ENCODE data around the gene GPR89A. TPM values are rescaled to one million over a fixed set of nuclear protein-coding genes. Genes with fewer than 3 reads are reported as not detected.

GPR89A gene
- total RNA-seq, 2 donors from 2014 or later: 12.6 to 15.2 TPM

DNA sequence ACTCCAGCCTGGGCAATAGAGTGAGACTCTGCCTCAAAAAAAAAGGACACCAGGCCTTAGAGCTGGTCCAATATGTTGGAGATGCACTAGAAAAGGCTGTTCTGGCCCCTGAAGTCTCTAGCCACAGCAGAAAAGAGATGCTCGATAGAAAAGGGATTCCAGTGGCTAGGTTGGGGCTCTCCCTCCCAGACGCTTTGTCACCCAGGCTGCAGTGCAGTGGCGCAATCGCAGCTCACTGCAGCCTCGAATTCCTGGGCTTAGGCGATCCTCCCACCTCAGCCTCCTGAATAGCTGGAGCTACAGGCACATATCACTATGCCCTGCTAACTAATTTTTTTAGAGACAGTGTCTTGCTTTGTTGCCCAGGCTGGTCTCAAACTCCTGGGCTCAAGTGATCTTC lies 81.1 kb downstream of the GPR89A start:
- no peak overlapping the region for H3K4me3 ChIP-seq
- no peak overlapping the region for H3K27ac ChIP-seq
- no peaks in the 10 kb centered on the region for H3K27me3 ChIP-seq
- H3K9me3 ChIP-seq: no peaks in the 10 kb centered on the region
- TF ChIP-seq, protein P1, sequence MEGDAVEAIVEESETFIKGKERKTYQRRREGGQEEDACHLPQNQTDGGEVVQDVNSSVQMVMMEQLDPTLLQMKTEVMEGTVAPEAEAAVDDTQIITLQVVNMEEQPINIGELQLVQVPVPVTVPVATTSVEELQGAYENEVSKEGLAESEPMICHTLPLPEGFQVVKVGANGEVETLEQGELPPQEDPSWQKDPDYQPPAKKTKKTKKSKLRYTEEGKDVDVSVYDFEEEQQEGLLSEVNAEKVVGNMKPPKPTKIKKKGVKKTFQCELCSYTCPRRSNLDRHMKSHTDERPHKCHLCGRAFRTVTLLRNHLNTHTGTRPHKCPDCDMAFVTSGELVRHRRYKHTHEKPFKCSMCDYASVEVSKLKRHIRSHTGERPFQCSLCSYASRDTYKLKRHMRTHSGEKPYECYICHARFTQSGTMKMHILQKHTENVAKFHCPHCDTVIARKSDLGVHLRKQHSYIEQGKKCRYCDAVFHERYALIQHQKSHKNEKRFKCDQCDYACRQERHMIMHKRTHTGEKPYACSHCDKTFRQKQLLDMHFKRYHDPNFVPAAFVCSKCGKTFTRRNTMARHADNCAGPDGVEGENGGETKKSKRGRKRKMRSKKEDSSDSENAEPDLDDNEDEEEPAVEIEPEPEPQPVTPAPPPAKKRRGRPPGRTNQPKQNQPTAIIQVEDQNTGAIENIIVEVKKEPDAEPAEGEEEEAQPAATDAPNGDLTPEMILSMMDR (IDR thresholded peaks at IDR 0.05): no peak
- DNase-seq (ENCODE audit: low spot score): no peak
- H3K36me3 ChIP-seq: no peaks in the 10 kb centered on the region
- no peaks in the 10 kb centered on the region for H3K4me1 ChIP-seq

DNA sequence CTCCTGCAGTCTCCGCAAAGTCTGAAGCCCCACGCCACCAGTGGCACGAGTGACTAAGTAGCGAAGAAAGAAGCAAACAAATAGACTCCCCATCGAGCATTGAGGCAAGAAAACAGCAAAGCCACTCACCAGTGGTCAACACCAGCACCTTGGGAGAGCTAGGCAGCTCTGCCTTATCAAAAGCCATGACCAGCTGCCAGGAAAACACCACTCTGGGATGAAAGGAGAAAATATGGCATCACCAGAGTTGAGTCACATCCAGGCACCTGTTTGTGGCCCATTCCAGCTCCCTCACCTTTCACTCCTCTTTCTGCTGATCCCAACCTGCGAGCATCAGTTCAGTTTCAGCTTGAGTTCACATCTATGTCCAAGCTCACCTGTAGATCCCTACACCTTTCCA lies 82.1 kb downstream of the GPR89A start:
- TF ChIP-seq, protein P1 (IDR thresholded peaks at IDR 0.05): no peak
- Histone ChIP-seq H3K36me3 (no peaks in the 10 kb centered on the region), H3K4me3 (no peak overlapping the region), H3K4me1 (no peaks in the 10 kb centered on the region), H3K27me3 (no peaks in the 10 kb centered on the region), H3K9me3 (no peaks in the 10 kb centered on the region), H3K27ac (no peak overlapping the region)
- no peak for DNase-seq (ENCODE audit: low spot score)

DNA sequence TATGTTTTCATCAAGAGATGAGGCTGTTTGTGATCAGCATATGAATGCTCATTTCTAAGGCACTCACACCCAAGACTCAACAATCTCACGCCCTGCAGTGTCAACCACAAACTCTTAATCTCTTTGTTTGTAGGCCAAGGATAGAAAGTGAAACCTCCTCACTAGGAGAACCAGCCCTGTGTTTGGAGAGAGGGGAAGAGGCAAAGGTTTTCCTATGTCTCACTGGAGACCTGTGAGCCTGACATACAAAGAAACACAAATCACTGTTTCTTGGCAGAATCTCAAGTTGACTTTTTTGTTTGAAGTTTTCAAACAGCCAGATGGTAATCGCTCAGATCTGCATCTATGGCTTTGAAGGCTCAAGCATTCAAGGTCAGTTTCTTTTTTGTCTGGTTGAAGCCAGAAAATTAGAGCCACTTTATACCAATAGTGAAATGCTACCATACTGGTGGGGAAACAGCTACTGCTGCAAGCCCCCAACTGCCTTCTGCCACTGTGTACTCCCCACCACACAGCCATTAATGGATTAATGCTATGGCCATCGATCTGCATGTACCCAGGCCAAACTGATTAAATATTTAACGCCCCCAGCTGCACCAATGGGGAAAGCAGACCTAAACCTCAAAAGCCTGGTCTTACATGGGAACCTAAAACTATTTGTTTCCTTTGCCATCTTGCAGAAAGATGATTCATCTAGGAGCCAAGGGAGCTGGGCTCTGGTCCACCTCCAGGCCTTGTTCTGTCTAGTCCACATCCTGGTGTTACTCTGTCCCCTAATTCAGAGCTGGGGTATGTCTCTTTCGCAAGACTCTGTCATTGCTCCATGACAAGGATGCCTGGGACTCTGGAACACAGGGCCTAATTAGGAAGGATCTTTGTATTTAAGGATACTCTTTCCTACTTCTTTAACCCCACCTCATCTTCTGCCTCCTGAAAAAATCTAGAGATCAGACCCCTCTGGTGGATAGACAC lies 83.1 kb downstream of the GPR89A start:
- no peaks in the 10 kb centered on the region for H3K9me3 ChIP-seq
- H3K27ac ChIP-seq: no peak overlapping the region
- H3K4me1 ChIP-seq: no peaks in the 10 kb centered on the region
- no peak overlapping the region for H3K4me3 ChIP-seq
- no peak for DNase-seq (ENCODE audit: low spot score)
- no peaks in the 10 kb centered on the region for H3K36me3 ChIP-seq
- TF ChIP-seq, protein P1 (IDR thresholded peaks at IDR 0.05): no peak
- H3K27me3 ChIP-seq: no peaks in the 10 kb centered on the region

DNA sequence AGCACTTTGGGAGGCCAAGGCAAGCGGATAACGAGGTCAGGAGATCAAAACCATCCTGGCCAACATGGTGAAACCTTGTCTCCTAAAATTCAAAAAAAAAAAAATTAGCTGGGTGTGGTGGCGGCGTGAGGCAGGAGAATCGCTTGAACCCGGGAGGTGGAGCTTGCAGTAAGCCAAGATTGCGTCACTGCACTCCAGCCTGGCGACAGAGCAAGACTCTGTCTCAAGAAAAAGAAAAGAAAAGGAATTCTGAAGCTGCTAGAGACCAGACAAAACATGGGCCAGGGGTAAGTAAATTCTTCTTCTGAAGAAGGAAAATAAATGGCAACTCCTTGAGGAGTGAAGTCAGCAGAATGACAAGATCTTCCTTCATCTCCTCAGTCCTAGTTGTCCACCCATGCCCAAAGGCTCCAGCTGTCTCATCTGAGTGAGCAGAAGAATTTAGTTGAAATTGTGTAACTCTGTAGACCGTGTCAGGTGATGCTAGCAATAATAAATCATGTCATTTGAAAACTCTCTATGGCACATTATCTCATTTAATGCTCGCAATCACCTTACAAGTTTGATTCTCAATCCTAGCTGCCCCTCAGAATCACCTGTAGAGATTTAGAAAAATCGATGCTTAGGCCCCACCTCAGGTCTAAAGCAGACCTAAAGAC lies 85.1 kb downstream of the GPR89A start:
- H3K4me3 ChIP-seq: no peak overlapping the region
- H3K36me3 ChIP-seq: no peaks in the 10 kb centered on the region
- no peak for DNase-seq (ENCODE audit: low spot score)
- H3K4me1 ChIP-seq: no peaks in the 10 kb centered on the region
- TF ChIP-seq, protein P1 (IDR thresholded peaks at IDR 0.05): no peak
- H3K27me3 ChIP-seq: no peaks in the 10 kb centered on the region
- H3K9me3 ChIP-seq: no peaks in the 10 kb centered on the region
- no peak overlapping the region for H3K27ac ChIP-seq

DNA sequence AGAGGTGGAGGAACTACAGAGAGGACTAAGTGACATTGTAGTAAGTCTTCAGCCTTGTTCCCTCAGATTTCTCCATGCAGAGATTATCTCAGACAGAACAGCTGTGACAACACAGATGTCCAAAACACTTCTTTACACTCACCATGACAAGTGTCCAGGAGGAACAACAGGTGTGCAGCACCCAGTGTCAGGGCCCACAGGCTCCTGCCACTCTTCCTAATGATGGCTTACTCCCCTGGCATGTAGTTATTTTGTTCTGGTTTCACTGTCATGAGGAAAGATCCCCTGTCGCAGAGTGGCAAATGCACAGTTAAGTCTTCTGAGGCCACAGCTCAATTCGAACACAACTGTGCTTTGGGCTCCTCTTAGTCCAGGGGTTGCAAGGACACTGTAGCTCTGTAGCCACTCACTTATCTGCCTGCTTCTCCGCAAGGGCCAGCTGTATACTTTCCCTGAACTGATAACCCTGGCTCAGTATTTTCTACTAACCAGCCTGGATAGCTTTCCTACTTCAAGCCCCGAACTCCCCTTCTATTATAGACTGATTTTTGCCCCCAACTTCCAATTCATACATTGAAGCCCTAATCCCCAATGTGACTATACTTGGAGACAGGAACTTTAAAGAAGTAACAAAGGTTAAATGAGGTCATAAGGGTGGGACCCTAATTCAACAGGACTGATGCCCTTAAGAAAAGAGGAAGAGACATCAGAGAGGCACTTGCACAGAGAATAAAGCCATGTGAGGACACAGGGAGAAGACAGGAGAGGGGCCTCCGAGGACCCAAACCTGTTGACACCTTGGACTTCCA lies 88.2 kb downstream of the GPR89A start:
- Histone ChIP-seq H3K27ac (no peak overlapping the region), H3K4me1 (no peaks in the 10 kb centered on the region), H3K9me3 (no peaks in the 10 kb centered on the region), H3K27me3 (no peaks in the 10 kb centered on the region), H3K36me3 (no peaks in the 10 kb centered on the region), H3K4me3 (no peak overlapping the region)
- DNase-seq (ENCODE audit: low spot score): no peak
- TF ChIP-seq, protein P1 (IDR thresholded peaks at IDR 0.05): no peak
